ENCODE data around the gene DAB2.

Gene DAB2

GRCh38 chr5:39448506-39449128 lies 23.8 kb upstream of the DAB2 start:
- in situ Hi-C loops (cut with HindIII; ENCODE audit: low sequenced_read_pairs) = no loop called here

- in situ Hi-C loops (cut with HindIII; ENCODE audit: low sequenced_read_pairs) = no loop called here
Observed at GRCh38 chr5:39447968-39448367, 23.2 kb upstream of the DAB2 start.

GRCh38 chr5:39447059-39447458 lies 22.3 kb upstream of the DAB2 start:
- in situ Hi-C loops (cut with HindIII; ENCODE audit: low sequenced_read_pairs) = no loop called here

- in situ Hi-C loops (cut with HindIII; ENCODE audit: low sequenced_read_pairs) = no loop called here
Observed at GRCh38 chr5:39446231-39446630, 21.5 kb upstream of the DAB2 start.

GRCh38 chr5:39443911-39444310 lies 19.1 kb upstream of the DAB2 start:
- in situ Hi-C loops (cut with HindIII; ENCODE audit: low sequenced_read_pairs) = no loop called here

- in situ Hi-C loops (cut with HindIII; ENCODE audit: low sequenced_read_pairs) = no loop called here
Observed at GRCh38 chr5:39442991-39443390, 18.2 kb upstream of the DAB2 start.

GRCh38 chr5:39441838-39442237 lies 17.1 kb upstream of the DAB2 start:
- in situ Hi-C loops (cut with HindIII; ENCODE audit: low sequenced_read_pairs) = no loop called here

- in situ Hi-C loops (cut with HindIII; ENCODE audit: low sequenced_read_pairs) = no loop called here
Observed at GRCh38 chr5:39440958-39441624, 16.3 kb upstream of the DAB2 start.

- in situ Hi-C loops (cut with HindIII; ENCODE audit: low sequenced_read_pairs) = no loop called here
Observed at GRCh38 chr5:39440192-39440957, 15.6 kb upstream of the DAB2 start.

GRCh38 chr5:39439582-39440162 lies 14.9 kb upstream of the DAB2 start:
- in situ Hi-C loops (cut with HindIII; ENCODE audit: low sequenced_read_pairs) = no loop called here

- in situ Hi-C loops (cut with HindIII; ENCODE audit: low sequenced_read_pairs) = no loop called here
Observed at GRCh38 chr5:39437467-39437866, 12.7 kb upstream of the DAB2 start.

GRCh38 chr5:39433848-39434247 lies 9.1 kb upstream of the DAB2 start:
- in situ Hi-C loops (cut with HindIII; ENCODE audit: low sequenced_read_pairs) = no loop called here

GRCh38 chr5:39432696-39433530 lies 8.1 kb upstream of the DAB2 start:
- in situ Hi-C loops (cut with HindIII; ENCODE audit: low sequenced_read_pairs) = no loop called here

GRCh38 chr5:39430461-39430860 lies 5.7 kb upstream of the DAB2 start:
- in situ Hi-C loops (cut with HindIII; ENCODE audit: low sequenced_read_pairs) = no loop called here

- in situ Hi-C loops (cut with HindIII; ENCODE audit: low sequenced_read_pairs) = no loop called here
Observed at GRCh38 chr5:39428640-39429039, 3.9 kb upstream of the DAB2 start.

GRCh38 chr5:39427633-39428032 lies 2.9 kb upstream of the DAB2 start:
- in situ Hi-C loops (cut with HindIII; ENCODE audit: low sequenced_read_pairs) = no loop called here

- in situ Hi-C loops (cut with HindIII; ENCODE audit: low sequenced_read_pairs) = no loop called here
Observed at GRCh38 chr5:39427229-39427628, 2.4 kb upstream of the DAB2 start.

GRCh38 chr5:39426746-39427105 lies 1.9 kb upstream of the DAB2 start:
- in situ Hi-C loops (cut with HindIII; ENCODE audit: low sequenced_read_pairs) = no loop called here

- in situ Hi-C loops (cut with HindIII; ENCODE audit: low sequenced_read_pairs) = no loop called here
Observed at GRCh38 chr5:39426051-39426745, 1.4 kb upstream of the DAB2 start.

GRCh38 chr5:39423331-39423751 lies 1.4 kb downstream of the DAB2 start:
- in situ Hi-C loops (cut with HindIII; ENCODE audit: low sequenced_read_pairs) = loop anchor here (5.0 kb wide), 2 partner anchors 49 to 56 kb away; no protein-coding TSS in a partner anchor
